ENCODE measurements around the gene LPCAT1.
"Not testable (repeated sequence)": the region's sequence is repeated elsewhere in the genome, so short reads cannot be mapped to it uniquely, and the experiment has no call there.

LPCAT1 gene, protein sequence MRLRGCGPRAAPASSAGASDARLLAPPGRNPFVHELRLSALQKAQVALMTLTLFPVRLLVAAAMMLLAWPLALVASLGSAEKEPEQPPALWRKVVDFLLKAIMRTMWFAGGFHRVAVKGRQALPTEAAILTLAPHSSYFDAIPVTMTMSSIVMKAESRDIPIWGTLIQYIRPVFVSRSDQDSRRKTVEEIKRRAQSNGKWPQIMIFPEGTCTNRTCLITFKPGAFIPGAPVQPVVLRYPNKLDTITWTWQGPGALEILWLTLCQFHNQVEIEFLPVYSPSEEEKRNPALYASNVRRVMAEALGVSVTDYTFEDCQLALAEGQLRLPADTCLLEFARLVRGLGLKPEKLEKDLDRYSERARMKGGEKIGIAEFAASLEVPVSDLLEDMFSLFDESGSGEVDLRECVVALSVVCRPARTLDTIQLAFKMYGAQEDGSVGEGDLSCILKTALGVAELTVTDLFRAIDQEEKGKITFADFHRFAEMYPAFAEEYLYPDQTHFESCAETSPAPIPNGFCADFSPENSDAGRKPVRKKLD

DNA sequence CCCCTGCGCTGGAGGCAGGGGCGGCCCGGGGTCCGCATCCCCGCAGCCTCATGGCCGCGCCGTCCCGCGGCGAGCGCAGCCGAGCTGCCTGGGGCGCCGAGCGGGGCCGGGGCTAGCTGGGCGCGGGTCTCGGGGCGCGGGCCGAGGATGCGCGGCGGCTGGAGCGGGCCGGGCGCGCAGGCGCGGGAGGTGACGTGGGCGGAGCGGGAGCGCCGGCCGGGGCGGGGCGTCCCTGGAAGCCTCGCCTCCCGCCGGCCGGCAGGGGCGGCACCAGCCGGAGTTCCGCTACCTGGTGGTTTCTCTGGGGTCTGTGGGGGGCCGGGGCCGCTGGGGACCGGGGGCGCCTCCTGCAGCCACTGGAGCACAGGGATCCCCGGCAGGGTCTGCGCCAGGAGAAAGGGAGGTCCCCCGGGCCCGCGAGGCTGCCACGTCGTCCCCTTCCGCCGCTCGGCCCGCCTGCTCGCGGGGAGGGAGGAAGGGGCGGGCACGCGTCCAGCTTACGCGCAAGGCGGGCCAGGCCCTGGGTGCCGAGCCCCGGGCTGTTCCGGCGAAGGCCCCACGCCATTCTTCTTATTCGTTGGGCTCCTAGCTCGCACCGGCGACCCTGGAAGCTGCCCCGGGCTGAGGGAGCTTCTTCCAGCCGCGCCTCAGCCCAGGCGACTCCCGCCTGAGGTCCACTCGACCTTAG, at the start of gene LPCAT1:
Gene LPCAT1, minus strand, starts transcription at position 168 of the 688 bp plus-strand sequence. Its CDS starts 116 bp downstream, at position 52.
- DNase-seq = peak in 48 of 56 donors; percentile 33 to 84 (median 68)

DNA sequence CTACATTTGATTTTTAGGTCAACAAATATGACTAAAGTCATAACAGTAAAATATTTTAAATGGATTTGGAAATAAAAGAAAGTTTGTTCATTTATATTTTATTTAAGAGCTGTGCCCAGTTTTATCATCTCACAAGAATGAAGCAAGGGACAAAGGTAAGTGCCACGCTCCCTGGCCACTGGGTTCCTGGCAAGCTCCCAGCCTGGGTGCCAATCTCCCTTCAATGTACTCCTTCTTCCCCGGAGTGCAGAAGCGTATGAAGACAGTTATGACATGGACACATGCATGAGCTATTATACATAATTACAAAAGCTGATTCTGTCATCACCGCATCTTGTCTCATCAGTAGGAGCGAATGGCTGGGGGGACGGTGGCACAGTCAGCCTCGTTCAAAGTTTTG, 48.1 kb upstream of the LPCAT1 start:
- DNase-seq = not testable (repeated sequence)

GRCh38 chr5:1570975-1571374, 47.2 kb upstream of the LPCAT1 start:
- DNase-seq = no peak

- DNase-seq = no peak
Measured at GRCh38 chr5:1568201-1568979, 44.6 kb upstream of the LPCAT1 start.

GRCh38 chr5:1567527-1568200, 43.9 kb upstream of the LPCAT1 start:
- not testable (repeated sequence) for DNase-seq

DNA sequence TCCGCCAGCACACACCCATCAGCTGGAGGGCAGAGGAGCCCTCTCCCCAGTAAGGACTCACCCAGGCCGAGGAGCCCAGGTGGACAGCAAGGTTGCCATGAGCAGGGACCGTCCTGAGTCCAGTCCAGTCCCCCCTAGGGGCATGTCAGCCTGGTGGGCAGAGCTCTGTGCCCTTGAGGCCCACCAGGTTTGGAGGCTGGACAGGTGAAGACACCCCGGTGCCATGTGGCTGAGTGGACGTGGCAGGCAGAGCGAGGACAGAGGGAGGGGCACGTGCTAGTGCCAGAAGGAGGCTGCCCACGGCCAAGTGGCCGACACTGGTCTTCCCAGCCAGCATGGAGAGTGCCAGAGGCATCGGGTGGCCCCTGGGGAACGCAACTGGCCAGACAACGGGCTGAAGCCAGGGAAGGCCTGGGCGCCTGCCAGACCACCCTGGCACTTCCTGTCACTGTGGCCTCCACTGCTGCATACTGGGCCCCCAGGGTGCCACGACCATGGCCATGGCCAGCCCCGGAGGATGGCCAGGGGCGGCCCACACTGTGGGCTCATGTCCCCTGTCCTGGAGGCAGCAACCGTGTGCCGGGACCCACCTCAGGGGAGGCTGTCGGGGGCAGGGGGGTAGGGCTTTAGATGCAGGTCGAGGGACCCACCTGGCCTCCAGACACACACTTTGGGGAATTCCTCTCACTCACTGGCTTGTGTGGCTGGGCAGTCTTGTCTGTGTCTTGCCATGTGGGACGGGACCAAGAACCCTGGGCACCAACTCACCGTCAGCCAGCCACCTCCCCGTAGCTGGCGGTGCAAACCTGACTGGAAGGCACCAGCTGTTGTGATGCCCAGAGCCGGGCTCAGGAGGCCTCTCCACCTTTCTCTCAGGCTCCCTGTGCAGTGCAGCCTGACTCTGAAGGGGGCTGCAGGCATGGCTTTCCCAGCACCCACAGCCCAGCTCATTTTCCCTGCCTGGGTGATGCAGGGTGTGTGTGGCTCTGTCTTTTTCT, 42.3 kb upstream of the LPCAT1 start:
- peak in 2 of 56 donors; percentile 24 to 25 for DNase-seq

DNA sequence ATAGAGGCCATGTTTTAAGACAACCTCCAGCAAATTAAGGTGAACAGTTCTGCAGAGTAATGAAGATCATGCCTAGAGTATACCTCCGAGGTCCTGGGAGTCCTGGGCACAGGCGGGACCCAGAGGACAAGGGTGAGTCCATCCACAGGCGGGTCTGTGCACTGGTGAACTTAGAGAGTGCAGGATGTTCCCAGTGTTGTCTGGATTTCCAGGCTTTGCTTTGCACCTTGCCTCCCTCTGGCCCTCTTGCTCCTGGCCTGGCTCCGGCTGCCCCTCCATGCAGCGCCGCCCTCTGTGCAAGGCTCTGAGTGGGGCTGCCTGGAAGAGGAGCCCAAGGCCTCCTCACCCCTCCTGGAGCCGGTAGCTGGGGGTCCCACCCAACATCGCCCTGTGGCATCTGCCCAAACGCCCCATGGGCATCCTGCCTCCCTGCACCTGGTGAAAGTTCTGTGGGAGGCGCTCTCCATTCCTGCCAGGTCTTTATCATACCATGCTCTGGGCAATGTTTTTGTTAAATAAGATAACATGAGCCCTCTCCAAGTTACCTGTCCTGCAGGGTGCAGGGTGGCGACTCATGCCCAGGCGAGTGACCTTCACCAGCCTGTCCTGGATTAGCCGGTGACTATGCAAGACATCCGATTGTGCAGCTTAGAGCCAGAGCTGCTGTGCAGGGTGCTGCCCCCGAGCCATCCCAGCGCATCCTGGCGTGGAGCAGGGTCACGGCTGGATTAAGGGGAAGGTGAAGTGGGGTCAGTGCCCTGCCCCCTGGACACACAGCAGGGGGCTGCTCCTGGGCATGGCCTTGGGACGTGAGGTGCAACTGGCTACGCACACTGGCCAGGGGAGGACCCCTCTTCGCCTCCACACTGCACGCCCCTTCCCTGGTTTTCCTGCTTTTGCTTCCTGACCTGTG, 41.3 kb upstream of the LPCAT1 start:
- DNase-seq = no peak

DNA sequence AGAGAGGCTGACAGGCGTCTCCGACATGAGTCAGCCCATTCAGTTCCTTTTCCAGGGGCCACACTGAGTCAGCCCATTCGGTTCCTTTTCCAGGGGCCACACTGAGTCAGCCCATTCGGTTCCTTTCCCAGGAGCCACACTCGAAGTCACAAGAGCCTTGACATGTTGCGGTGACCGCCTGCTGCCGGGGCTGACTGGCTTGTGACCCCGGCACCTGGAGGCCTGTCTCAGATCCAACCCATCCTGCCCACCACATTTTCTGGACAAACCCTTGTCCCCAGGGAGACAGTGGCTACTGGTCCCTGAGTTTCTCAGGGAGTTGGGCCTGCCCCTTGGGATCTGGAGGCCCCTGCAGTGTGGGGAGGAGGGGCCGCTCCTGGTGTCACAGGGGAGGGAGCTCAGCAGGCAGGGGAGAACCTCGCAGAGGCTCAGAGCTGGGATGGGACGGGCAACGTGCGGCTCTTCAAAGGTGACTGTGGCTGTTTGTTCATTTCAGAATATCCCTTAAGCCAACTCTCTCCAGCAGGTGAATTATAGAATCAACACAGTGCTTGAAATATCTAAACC, 40.5 kb upstream of the LPCAT1 start:
- peak in 3 of 56 donors; percentile 28 to 32 (median 30) for DNase-seq

GRCh38 chr5:1563617-1564181, 39.9 kb upstream of the LPCAT1 start:
- DNase-seq = no peak

DNA sequence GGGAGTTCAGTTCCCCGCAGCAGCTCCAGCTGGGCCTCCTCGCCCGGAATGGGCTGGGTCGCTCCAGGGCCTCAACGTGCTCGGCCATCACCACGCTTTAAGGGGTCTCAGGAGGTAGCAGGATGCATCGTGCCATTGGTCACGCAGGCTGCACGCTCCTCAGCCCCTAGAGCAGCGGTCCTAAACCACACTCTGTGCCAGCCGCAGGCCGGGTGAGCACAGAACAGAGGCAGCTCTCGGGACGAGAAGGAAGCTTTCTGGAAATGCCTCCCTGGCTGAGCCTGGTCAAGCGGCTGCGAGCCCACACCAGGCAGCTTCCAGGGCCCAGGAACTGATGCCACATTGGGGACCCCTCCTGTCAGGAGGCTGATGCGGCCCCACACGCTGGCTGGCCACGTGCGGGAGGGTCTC, 39.3 kb upstream of the LPCAT1 start:
- no peak for DNase-seq

GRCh38 chr5:1562599-1562998, 38.8 kb upstream of the LPCAT1 start:
- no peak for DNase-seq

- no peak for DNase-seq
Measured at GRCh38 chr5:1561402-1561929, 37.7 kb upstream of the LPCAT1 start.

DNA sequence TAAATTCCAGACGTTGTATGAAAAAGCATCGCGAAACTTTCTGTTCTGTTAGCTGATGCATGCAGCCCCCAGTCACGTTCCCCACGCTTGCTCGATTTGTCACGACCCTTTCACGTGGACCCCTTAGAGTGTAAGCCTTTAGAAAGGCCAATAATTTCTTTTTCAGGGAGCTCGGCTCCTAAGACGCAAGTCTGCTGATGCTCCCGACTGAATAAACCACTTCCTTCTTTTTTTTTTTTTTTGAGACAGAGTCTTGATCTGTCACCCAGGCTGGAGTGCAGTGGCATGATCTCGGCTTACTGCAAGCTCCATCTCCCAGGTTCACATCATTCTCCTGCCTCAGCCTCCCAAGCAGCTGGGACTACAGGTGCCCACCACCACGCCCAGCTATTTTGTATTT, 36.7 kb upstream of the LPCAT1 start:
- not testable (repeated sequence) for DNase-seq

- no peak for DNase-seq
Measured at GRCh38 chr5:1558944-1559343, 35.2 kb upstream of the LPCAT1 start.

- peak in 1 of 56 donors; percentile 11 for DNase-seq
Measured at GRCh38 chr5:1557114-1557873, 33.5 kb upstream of the LPCAT1 start.

DNA sequence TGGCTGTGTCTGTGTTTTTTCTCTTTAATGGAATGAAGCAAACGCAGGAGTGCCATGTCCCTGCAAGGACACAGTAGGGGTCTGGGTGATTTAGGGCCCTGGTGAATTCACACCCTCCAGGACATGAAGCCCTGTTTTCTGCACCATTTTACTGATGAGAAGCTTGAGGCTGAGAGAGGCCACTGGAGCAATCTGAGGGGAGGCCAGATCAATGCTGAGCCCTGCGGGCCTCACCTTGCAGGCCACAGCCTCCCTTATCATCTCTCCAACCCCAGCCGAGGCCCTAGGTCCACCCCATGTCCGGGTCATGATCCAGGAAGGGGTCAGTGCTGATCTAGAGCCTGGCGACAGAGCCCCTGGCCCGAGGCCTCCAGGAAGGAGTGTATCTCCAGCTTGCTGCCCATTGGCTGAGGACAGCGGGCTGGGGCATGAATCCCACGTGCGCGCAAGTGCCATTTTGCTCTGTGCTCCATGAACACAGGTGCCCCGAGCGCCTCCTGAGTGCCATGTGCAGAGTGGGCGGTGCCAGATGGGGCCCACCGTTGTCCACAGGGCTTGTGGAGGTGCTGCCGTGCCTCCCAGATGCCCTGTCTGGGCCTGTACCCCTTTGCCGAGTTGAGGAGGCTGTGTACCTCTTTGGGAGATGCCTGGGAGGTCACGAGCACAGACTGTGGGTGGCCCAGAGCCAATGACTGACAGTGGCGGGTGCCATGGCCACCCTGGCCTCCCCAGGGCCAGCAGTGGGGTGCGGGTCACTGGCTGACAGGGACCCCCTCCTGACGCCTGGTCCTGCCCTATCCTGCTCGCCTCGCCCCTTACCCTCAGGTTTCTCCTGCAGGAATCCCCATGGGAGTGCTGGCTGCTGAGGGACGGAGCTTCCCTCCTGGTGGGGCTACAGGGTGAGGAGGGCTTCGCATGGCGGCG, 32.3 kb upstream of the LPCAT1 start:
- DNase-seq = no peak
